Measurements from ENCODE around the gene CFAP141.

The CFAP141 gene

DNA sequence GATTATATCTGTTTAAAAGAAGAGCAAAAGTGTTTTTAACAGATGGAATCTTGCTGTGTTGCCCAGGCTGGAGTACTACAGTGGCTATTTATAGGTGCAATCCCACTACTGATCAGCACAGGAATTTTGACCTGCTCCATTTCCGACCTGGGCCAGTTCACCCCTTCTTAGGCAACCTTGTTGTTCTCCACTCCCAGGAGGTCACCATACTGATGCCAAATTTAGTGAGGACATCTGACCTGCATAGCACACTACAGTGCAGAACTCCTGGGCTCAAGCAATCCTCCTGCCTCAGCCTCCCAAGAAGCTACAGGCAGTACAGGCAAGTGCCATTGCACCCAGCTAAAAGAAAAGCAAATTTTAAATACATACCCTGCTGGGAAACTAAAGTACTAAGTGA, 39.9 kb downstream of the CFAP141 start:
- ATAC-seq = no peak

DNA sequence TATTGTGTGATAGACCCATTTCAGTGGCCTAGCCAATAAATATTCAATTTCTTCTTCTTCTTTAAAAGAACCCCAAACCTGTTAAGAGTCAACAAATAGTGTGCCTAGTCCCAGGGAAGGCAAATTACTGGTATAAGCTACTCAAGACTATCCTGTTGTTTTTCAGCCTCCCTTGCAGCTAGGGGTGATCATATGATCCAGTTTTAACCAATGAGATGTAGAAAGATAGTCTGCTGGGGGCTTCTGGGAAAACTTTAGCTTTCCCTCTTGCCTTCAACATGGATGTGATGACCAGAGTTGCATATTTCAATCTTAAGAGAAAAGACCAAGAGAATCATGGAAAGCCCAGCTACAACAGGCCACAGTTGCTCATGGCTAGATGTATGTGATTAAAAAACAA, 46.6 kb downstream of the CFAP141 start:
- TF ChIP-seq, protein P1, sequence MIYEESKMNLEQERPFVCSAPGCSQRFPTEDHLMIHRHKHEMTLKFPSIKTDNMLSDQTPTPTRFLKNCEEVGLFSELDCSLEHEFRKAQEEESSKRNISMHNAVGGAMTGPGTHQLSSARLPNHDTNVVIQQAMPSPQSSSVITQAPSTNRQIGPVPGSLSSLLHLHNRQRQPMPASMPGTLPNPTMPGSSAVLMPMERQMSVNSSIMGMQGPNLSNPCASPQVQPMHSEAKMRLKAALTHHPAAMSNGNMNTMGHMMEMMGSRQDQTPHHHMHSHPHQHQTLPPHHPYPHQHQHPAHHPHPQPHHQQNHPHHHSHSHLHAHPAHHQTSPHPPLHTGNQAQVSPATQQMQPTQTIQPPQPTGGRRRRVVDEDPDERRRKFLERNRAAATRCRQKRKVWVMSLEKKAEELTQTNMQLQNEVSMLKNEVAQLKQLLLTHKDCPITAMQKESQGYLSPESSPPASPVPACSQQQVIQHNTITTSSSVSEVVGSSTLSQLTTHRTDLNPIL (CRISPR knock-in tag; IDR thresholded peaks at IDR 0.05; ENCODE audit: low read depth) = no peak
- no peak for TF ChIP-seq TOX (CRISPR knock-in tag; IDR thresholded peaks at IDR 0.05; ENCODE audit: borderline replicate concordance)
- TF ChIP-seq OSR1 (CRISPR knock-in tag; IDR thresholded peaks at IDR 0.05) = no peak
- ATAC-seq = no peak

More for the DNA sequence above, 39.9 kb downstream of the CFAP141 start:
- TF ChIP-seq PPARA (CRISPR knock-in tag; IDR thresholded peaks at IDR 0.05; ENCODE audit: borderline replicate concordance) = no peak
- no peak for TF ChIP-seq ZFP30 (CRISPR knock-in tag; IDR thresholded peaks at IDR 0.05)
- TF ChIP-seq RARB (CRISPR knock-in tag; IDR thresholded peaks at IDR 0.05) = no peak
- no peak for TF ChIP-seq TOX (CRISPR knock-in tag; IDR thresholded peaks at IDR 0.05; ENCODE audit: borderline replicate concordance)
- no peak for TF ChIP-seq ZFP3 (CRISPR knock-in tag; IDR thresholded peaks at IDR 0.05)

DNA sequence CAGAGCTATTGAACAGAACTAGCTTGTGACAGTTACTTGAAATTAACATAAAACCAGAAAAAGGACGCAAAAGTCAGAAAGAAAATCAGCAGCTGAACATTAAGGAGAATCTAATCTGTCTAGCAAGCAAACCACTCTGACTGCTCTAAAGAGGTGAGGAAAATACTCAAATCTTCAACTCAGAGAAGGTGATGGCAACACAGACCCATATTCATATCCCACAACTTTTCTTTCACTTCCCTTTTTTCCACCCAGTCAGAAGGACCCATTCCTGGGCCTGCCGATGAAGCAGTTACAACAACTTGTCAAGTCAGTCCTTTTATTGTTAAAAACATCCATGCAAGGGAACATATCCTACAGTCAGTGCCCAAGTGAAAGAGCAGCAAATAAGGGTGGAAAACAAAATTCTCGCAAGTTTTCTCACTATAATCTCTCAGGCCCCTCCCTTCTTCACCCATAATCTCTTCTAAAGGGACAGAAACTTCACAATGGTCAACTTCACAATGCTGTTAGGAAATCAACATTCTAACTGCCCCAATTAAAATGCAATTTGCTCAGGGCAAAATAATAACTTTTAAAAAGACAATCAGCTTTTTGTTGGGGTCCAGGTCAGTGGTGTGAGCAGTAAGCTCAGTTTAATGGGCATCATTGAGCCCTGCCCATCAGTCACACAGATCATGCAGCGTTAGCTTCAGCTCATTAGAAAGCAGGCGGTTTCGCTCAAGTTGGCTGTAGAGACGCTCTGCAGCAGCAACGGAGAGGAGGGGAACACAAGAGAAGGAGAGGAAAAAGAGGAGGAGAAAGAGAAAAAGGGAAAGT, 47.6 kb downstream of the CFAP141 start:
- no peak for ATAC-seq
- TF ChIP-seq RARB (CRISPR knock-in tag; IDR thresholded peaks at IDR 0.05) (no peak), ZFP30 (CRISPR knock-in tag; IDR thresholded peaks at IDR 0.05) (no peak), ZC3H10 (CRISPR knock-in tag; IDR thresholded peaks at IDR 0.05) (no peak), ZNF70 (CRISPR knock-in tag; IDR thresholded peaks at IDR 0.05) (no peak)

DNA sequence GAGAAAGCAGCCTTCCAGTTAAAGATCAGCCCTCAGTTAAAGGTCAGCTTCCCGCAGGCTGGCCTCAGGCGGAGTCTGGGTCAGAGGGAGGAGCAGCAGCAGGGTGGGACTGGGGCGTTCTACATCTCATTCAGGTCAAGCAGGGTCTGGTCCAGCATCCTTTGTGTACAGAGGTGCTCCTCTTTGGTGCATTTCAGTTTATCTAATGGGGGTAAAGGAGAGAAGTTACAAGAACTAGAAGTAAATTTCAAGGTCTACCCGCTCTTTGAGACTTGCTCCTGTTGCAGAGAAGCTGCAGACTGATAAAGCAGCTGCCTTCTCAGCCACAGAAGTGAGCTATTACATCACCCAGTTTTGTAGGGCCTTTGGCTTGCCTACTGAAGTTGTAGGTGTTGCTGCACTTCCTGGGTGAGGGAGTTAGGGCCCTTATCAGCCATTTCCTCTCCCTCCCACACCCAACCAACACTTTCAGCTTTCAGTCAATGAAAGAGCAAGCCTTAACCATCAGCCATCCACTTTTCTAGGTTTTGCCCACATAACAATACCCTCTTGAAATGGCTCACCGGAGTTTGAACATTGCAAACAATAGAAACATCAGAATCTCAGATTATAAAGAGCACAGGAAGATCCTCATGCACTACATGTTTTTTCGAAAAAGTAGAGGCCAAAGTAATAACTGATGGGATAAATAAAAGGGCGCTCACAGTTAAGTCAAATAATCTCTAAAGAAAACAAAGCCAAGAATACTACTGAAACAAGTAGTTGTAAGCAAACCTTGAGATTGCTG, 48.4 kb downstream of the CFAP141 start:
- no peak for ATAC-seq
- TF ChIP-seq, protein P2, sequence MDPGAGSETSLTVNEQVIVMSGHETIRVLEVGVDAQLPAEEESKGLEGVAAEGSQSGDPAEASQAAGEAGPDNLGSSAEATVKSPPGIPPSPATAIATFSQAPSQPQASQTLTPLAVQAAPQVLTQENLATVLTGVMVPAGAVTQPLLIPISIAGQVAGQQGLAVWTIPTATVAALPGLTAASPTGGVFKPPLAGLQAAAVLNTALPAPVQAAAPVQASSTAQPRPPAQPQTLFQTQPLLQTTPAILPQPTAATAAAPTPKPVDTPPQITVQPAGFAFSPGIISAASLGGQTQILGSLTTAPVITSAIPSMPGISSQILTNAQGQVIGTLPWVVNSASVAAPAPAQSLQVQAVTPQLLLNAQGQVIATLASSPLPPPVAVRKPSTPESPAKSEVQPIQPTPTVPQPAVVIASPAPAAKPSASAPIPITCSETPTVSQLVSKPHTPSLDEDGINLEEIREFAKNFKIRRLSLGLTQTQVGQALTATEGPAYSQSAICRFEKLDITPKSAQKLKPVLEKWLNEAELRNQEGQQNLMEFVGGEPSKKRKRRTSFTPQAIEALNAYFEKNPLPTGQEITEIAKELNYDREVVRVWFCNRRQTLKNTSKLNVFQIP (CRISPR knock-in tag; IDR thresholded peaks at IDR 0.05; ENCODE audit: borderline replicate concordance, low read depth) = no peak
- TF ChIP-seq OSR1 (CRISPR knock-in tag; IDR thresholded peaks at IDR 0.05) (no peak), CSDC2 (CRISPR knock-in tag; IDR thresholded peaks at IDR 0.05) (no peak), ZNF565 (CRISPR knock-in tag; conservative IDR thresholded peaks at IDR 0.05; ENCODE audit: low read depth) (no peak), TOX (CRISPR knock-in tag; IDR thresholded peaks at IDR 0.05; ENCODE audit: borderline replicate concordance) (no peak), TCF4 (CRISPR knock-in tag; IDR thresholded peaks at IDR 0.05; ENCODE audit: borderline replicate concordance) (no peak), ZNF70 (CRISPR knock-in tag; IDR thresholded peaks at IDR 0.05) (no peak), SNAI2 (CRISPR knock-in tag; IDR thresholded peaks at IDR 0.05) (no peak)
- TF ChIP-seq, protein P3, sequence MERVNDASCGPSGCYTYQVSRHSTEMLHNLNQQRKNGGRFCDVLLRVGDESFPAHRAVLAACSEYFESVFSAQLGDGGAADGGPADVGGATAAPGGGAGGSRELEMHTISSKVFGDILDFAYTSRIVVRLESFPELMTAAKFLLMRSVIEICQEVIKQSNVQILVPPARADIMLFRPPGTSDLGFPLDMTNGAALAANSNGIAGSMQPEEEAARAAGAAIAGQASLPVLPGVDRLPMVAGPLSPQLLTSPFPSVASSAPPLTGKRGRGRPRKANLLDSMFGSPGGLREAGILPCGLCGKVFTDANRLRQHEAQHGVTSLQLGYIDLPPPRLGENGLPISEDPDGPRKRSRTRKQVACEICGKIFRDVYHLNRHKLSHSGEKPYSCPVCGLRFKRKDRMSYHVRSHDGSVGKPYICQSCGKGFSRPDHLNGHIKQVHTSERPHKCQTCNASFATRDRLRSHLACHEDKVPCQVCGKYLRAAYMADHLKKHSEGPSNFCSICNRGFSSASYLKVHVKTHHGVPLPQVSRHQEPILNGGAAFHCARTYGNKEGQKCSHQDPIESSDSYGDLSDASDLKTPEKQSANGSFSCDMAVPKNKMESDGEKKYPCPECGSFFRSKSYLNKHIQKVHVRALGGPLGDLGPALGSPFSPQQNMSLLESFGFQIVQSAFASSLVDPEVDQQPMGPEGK (CRISPR knock-in tag; IDR thresholded peaks at IDR 0.05; ENCODE audit: borderline replicate concordance) = no peak

DNA sequence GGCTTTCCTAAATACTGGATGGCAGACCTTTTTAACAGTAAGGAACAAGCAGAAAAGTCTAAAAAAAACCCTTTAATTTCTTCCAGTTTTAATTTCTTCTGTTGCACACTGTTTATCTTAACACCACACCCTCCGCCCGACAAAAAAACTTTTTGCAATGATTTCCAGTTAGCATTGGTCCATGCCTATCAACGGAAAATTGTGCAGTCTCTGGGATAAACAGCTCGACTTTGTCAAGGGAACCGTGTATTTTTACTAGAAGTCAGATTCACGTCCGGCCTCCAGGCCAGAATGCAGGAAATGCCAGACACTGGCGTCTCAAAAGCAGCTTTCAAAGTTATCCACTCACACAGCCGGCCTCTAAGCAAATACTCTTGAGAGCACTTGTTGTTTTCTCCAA, 50.9 kb downstream of the CFAP141 start:
- no peak for ATAC-seq
- TF ChIP-seq ZNF565 (CRISPR knock-in tag; conservative IDR thresholded peaks at IDR 0.05; ENCODE audit: low read depth) = no peak
- TF ChIP-seq TCF4 (CRISPR knock-in tag; IDR thresholded peaks at IDR 0.05; ENCODE audit: borderline replicate concordance) = no peak
- TF ChIP-seq TOX (CRISPR knock-in tag; IDR thresholded peaks at IDR 0.05; ENCODE audit: borderline replicate concordance) = no peak
- TF ChIP-seq BACH2 (CRISPR knock-in tag; IDR thresholded peaks at IDR 0.05; ENCODE audit: borderline replicate concordance) = no peak
- no peak for TF ChIP-seq ZNF8 (CRISPR knock-in tag; IDR thresholded peaks at IDR 0.05)
- TF ChIP-seq PPARA (CRISPR knock-in tag; IDR thresholded peaks at IDR 0.05; ENCODE audit: borderline replicate concordance) = no peak
- TF ChIP-seq ZFP30 (CRISPR knock-in tag; IDR thresholded peaks at IDR 0.05) = no peak
- no peak for TF ChIP-seq RARB (CRISPR knock-in tag; IDR thresholded peaks at IDR 0.05)
